Psoas muscle (tissue), 8 donors: Measurements from ENCODE around the gene USP49. TPM values are rescaled to one million over a fixed set of nuclear protein-coding genes. Genes with fewer than 3 reads are reported as not detected.

Experiments
- ATAC-seq, 4 donors: fragments of 200-7000 bp; cut with Tn5 transposase; one replicate each; pipeline ENCODE4 v1.9.1; 2020; ENCODE audit warnings: moderate library complexity in 3 of 4, mild to moderate bottlenecking in 2 of 4
- DNase-seq, 2 donors: peaks; one replicate each; pipeline ENCODE4 v3.0.0-alpha.2; 2020
- H3K27ac ChIP-seq: fragments of 200-600 bp; one replicate; pipeline ENCODE4 v1.8.0; 2022
- H3K27me3 ChIP-seq, 3 donors: fragments of 200-600 bp in 1 of 3; one replicate each; pipeline versions ENCODE4 v1.6.1 to v1.8.0; 2013 to 2022; ENCODE audit warnings: low read length in 2 of 3, mild to moderate bottlenecking in 2 of 3, moderate library complexity in 1 of 3; ENCODE audit not compliant: insufficient read depth in 3 of 3
- H3K36me3 ChIP-seq, 2 donors: fragments of 200-600 bp in 1 of 2; one replicate each; pipeline versions ENCODE4 v1.6.1 to v1.8.0; 2013 to 2022; ENCODE audit warnings: low read depth in 1 of 2, mild to moderate bottlenecking in 1 of 2, moderate library complexity in 1 of 2; ENCODE audit not compliant: insufficient read depth in 1 of 2
- H3K4me1 ChIP-seq: fragments of 200-600 bp; one replicate; pipeline ENCODE4 v1.8.0; 2022
- H3K4me3 ChIP-seq: fragments of 200-600 bp; one replicate; pipeline ENCODE4 v1.8.0; 2022; ENCODE audit warnings: mild to moderate bottlenecking
- H3K9me3 ChIP-seq: fragments of 200-600 bp; one replicate; pipeline ENCODE4 v1.8.0; 2022
- CTCF ChIP-seq: fragments of 200-600 bp; IDR thresholded peaks from one replicate; pipeline ENCODE4 v1.8.0; 2022; ENCODE audit warnings: antibody characterized with exemption
- WGBS, 3 donors: extraction: QIAGEN DNeasy Blood & Tissue Kit; methylation state at CpG; one replicate each; pipeline versions ENCODE4 v1.1.6 to v1.1.7; 2013; 5-methylcytosine and 5-hydroxymethylcytosine counted together
- intact Hi-C, 2 donors: fragments of 100-400 bp; cut with DNase I; formaldehyde crosslinking; loops; one replicate each; pipeline versions ENCODE4 v1.11.0 to v1.14.2; 2022
- polyA plus RNA-seq, 3 donors: library from polyadenylated mRNA; stranded (reverse); fragments of 200-250 nt; gene quantifications; one replicate each; pipeline ENCODE4 v1.2.3, GENCODE V29; 2013
- total RNA-seq, 4 donors: library from RNA; stranded (reverse); fragmentation: NEBNext Ultra II Directional in 2 of 4; extraction: Animal tissue kit (Norgen Biotek cat#: 25700) in 2 of 4; gene quantifications; one replicate each; pipeline versions ENCODE4 v1.2.1 to v1.2.4, GENCODE V29; 2021 to 2023
- donor health status: healthy with polysubstance abuse.
- donor health status: DM: no; HTN: no; CAD: no; lungs with moderate emphysema.
- donor health status: Bipolar disorder and iron deficiency.
- donor health status: healthy.
- donor health status: DM: yes; HTN: yes; CAD: no.
- donor health status: DM: no; HTN: no; CAD: no.
- donor health status: DM: no; HTN: no; CAD: no.
- donor health status: DM: yes; HTN: yes; CAD: no.

The USP49 gene
- total and polyA plus RNA-seq, 7 donors: 0.38 to 1.6 (median 0.84) TPM

GRCh38 chr6:41787219-41787917, 107.8 kb downstream of the USP49 start, which contains the start of gene TOMM6:
TOMM6 (plus strand) TSS chr6:41787694; CDS start chr6:41787698, 4 bp downstream.
- Histone ChIP-seq H3K36me3 (peaks cover 7 to 37% of the 10 kb centered on the region in 2 donors), H3K4me3 (peak within 1 kb of the TSS; percentile 75), H3K4me1 (peaks cover 30% of the 10 kb centered on the region), H3K27ac (peak within 1 kb of the TSS; percentile 85), H3K27me3 (no peaks in the 10 kb centered on the region), H3K9me3 (no peaks in the 10 kb centered on the region)
- 0% methylated on average over 55 of the region's 55 CpGs for WGBS, 3 donors
- peak; percentile 90 to 95 (median 93) for ATAC-seq
- DNase-seq: peak; percentile 95 to 98
- intact Hi-C loops: loop anchor here (2.0 to 10.0 kb wide), 2 partner anchors 107 to 133 kb away; partner anchors contain the start of genes BYSL (in 2 of the 2), MED20 (in 2 of the 2) and USP49 (in 1 of the 2)
- peak; percentile 92 for TF ChIP-seq CTCF

- Histone ChIP-seq H3K27me3 (no peaks in the 10 kb centered on the region), H3K36me3 (peaks cover 7 to 30% of the 10 kb centered on the region in 2 donors), H3K4me1 (peaks cover 30% of the 10 kb centered on the region), H3K9me3 (no peaks in the 10 kb centered on the region), H3K27ac (peak overlapping the region; percentile 85), H3K4me3 (peak overlapping the region; percentile 75)
- 0 to 1% (median 0%) methylated on average over 50 to 58 of the region's 58 CpGs for WGBS, 3 donors
- intact Hi-C loops: loop anchor here (2.0 to 10.0 kb wide), 2 partner anchors 108 to 134 kb away; partner anchors contain the start of genes BYSL (in 2 of the 2), MED20 (in 2 of the 2) and USP49 (in 1 of the 2)
- DNase-seq (peak; percentile 91 to 94), ATAC-seq (peak; percentile 88 to 91 (median 90))
- peak; percentile 82 for TF ChIP-seq CTCF
Observed at GRCh38 chr6:41786451-41787218, 108.5 kb downstream of the USP49 start.

GRCh38 chr6:41785689-41786450, 109.3 kb downstream of the USP49 start:
- WGBS, 3 donors: 12 to 19% (median 14%) methylated on average over 27 to 29 of the region's 29 CpGs
- TF ChIP-seq CTCF: no peak
- H3K36me3 ChIP-seq: peaks cover 7 to 22% of the 10 kb centered on the region in 2 donors
- intact Hi-C loops: loop anchor here (2.0 to 10.0 kb wide), 2 partner anchors 109 to 135 kb away; partner anchors contain the start of genes BYSL (in 2 of the 2), MED20 (in 2 of the 2) and USP49 (in 1 of the 2)
- peaks cover 32% of the 10 kb centered on the region for H3K4me1 ChIP-seq
- ATAC-seq (no peak), DNase-seq (peak; percentile 31 to 60)
- H3K27ac ChIP-seq: peak overlapping the region; percentile 85
- H3K4me3 ChIP-seq: peak overlapping the region; percentile 75
- no peaks in the 10 kb centered on the region for H3K27me3 ChIP-seq
- H3K9me3 ChIP-seq: no peaks in the 10 kb centered on the region

GRCh38 chr6:41785254-41785653, 109.9 kb downstream of the USP49 start:
- WGBS, 3 donors: 81 to 86% (median 83%) methylated on average over 11 of the region's 11 CpGs
- Histone ChIP-seq H3K36me3 (peaks cover 6 to 16% of the 10 kb centered on the region in 2 donors), H3K9me3 (no peaks in the 10 kb centered on the region), H3K4me1 (peaks cover 26% of the 10 kb centered on the region), H3K27me3 (no peaks in the 10 kb centered on the region), H3K27ac (no peak overlapping the region), H3K4me3 (no peak overlapping the region)
- ATAC-seq: no peak
- DNase-seq: no peak
- intact Hi-C loops: loop anchor here in 1 of 2 donors (10.0 kb wide), 1 partner anchor 110 kb away; the partner anchor contains the start of gene USP49
- no peak for TF ChIP-seq CTCF
